HG02678 (cell line): ENCODE measurements around the gene SCAMP5.

Experiments
- ATAC-seq: cut with Tn5 transposase; IDR thresholded peaks from one replicate; pipeline ENCODE4 v1.9.1; 2021; ENCODE audit warnings: mild to moderate bottlenecking, moderate library complexity; ENCODE audit not compliant: unreplicated experiment

Gene SCAMP5

DNA sequence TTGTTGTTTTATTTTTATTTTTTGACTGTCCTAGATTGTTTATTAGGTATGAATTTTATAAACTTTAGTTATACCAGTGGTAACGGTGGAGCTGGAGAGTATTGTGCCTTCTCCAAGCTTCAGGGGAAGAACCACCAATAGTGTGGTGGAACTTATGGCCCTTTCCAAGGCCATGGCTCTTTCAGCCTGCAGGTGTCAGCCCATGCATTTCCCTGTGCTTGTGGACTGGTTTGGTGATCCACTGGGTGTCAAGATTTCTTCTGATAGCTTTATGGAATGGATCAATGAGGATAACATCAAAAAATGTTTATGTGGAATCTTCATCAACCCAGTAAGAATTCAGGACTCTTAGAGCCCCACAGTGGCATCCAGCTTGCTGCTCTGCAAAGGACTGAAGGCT lies 19.2 kb upstream of the SCAMP5 start:
- ATAC-seq, result no peak

DNA sequence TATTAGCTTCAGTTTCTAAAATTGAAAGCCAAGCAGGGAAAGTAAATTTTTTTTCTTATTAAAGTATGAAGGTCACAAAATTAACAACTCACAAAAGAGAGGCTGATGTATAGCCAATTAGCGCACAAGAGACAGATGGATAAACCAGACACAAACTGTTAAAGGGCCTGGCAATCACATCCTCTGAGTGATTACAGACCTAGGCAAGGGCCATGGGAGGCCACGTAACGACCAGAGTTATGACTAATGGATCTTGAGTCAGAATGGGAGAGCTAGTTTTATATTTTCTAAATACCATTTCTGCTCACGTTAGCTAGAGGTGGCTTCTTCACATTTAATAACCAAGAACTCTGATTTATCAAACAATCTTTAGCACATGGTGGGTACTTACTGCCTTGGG lies 17.8 kb upstream of the SCAMP5 start:
- no peak for ATAC-seq

DNA sequence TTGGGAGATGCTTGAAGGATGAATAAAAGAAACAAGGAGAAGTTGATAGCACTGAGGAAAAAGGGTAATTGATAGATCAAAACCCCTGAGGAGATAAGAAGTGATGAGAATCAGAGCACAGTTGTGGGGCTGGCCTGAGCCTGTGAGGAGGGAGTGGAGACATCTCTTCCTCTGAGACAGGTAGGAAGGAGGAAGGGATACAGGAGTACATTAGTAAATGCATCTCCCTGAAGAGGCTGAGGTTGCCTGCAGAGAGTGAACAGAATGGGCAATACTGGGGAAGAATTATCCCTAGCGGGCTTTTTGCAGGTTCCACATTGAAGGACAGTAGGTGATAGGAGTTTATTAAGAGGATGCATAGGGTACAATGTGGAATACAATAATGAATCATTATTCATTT lies 17.3 kb upstream of the SCAMP5 start:
- ATAC-seq, result no peak

DNA sequence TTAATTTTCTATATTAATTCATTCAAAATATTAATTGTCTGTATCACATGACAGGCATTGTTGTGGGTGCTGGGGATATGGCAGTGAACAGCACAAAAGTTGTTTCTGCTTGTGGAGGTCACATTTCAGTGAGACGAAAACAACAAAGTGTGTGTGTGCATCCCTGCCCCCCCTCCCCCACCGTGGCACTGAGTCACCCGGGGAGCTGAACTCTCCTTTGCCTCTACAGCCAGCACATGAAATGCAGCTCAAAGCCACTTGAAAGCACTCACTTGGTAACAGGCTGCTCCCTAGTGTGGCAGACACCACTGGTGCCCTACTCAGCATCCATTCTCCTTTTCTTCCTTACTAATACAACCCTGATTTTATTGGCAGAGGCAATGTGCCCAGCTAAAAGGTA lies 16.9 kb upstream of the SCAMP5 start:
- no peak for ATAC-seq

DNA sequence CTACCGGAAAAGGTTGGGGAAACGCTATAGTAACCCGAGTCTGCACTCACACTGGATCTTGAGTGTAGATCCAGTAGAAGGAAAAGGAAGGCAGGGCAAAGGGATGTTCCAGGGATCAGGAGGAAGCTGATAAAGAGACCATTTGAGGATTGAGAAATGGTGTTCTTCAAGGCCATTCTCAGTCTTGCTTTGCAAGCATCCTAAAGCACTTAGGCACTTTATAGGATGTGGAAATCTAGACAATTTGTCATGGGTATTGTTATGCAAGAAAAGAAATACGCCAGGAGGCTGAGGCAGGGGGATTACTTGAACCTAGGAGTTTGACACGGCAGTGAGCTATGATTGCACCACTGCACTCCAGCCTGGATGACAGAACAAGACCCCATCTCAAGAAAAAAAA lies 13.2 kb upstream of the SCAMP5 start:
- no peak for ATAC-seq

DNA sequence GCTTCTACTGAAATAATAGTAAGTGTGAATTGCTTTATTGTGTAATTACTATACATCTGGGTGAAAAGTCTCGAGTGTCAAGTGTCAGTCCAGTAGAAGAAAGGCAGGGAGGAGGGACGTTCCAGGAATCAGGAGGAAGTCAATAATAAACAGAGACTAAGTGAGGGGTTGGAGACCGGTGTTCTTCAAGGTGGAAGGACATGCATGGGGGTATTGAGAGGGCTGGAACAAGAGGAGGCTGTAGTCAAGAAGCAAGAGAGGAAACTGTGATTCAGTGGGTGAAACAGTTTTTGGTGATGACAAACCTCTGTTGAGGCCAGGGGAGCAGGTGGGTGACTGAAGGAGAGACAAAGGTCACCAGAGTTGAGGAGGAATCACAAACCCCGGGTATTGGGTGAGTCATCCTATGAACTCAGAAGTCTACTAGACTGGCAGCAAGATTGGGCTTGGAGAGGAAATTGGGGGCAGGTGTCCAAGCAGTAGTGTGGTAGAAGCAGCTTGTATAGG lies 11.6 kb upstream of the SCAMP5 start:
- ATAC-seq, result no peak

DNA sequence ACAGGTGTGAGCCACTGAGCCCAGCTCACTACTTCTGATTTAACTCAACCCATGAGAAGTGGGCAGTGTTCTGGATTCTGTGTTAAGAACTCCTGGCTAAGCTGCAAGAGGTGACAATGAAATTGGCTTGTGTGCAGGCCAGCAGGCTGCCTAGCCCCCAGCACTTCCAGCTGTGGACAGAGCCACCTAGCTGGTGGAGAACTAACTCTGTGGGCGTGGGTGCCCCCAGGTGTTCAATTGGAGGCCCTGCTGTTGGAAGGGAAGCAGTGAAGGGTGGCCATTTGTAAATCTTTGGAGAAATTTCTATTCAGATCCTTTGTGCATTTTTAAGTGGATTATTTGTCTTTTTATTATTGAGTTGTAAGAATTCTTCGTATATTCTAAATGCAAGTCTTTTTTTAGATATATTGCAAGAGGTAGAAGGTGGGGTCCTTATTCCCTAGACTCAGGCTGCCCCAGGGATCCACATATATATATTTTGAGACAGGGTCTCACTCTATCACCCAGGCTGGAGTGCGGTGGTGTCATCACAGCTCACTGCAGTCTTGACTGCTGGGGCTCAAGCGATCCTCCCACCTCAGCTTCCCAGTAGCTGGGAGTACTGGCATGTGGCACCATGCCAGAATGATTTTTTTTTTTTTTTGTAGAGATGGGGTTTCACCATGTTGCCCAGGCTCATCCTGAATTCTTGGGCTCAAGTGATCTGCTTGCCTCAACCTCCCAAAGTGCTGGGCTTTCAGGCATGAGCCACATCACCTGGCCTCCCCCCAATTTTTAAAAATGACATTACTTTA lies 7.2 kb upstream of the SCAMP5 start:
- ATAC-seq, result no peak

DNA sequence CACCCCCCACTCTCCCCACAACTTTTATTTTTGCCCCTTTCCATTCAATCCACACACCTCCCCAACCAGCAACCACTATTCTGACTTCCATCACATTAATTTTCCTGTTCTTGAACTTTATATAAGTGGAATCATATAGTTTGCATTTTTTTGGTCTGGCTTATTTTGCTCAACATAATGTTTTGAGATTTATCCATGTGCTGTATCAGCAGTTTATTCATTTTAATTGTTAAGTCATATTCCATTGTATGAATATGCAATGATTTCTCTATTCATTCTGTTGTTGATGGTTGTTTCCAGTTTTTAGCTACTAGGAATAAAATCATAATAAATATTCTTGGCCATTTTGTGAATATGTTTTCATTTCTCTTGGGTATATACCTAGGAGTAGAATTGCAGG lies 5.8 kb upstream of the SCAMP5 start:
- ATAC-seq, result no peak

DNA sequence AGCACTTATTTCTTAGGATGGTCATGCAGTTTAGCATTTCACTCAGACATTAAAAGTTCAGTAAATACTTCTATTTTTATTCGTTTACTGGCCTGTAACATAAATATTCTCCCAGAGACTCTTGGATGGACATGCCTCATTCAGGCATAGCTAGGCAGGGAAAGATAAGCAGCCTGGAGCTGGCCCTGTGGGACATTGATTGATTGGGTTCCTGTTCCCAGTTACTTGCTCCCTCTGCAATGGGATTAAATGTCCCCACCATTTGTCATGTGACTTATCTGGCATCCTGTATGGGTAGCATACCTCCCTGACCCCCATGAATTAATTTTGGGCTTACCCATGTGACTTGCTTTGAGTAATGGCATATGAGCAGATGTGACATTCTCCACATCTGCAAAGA lies 2.7 kb upstream of the SCAMP5 start:
- ATAC-seq, result no peak

DNA sequence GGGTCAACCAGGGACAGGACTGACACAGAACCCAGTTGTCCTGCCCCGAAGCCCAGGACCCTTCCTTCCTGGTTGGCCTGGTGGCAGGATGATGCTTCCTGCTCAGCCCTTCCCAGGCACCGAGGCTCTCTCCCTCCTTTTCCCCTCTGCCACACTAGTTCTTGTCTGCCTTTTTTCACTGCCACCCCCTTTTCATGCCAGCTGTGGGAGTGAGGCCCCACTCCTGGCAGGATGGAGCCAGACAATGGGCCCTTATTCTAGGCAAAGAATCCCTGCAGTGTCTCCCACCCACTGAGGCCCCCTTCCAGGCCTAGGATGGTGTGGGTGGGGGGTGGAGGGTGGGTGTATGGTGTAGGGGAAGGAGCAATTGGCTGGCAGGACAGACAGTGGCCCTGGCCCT lies 1.1 kb upstream of the SCAMP5 start:
- ATAC-seq, result no peak

DNA sequence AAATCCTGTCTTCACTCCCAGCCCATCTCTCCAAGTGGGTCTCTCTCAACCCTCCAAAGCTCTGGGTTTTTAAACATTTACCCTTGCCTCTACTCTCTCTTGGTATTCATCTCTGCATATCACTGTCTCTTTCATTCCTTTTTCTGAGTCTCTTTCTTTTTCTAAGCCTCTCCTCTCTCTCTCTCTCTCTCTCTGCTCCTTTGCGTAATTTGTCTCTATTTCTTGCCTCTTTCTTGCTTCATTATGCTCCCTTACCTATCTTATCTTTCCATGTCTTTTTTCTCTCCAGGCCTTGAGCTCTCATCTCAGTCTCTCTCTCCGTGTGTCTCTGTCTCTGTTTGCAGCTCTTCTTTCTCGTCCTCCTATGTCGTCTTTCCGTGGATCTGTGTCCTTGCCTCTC lies 678 bp upstream of the SCAMP5 start:
- ATAC-seq, result no peak

DNA sequence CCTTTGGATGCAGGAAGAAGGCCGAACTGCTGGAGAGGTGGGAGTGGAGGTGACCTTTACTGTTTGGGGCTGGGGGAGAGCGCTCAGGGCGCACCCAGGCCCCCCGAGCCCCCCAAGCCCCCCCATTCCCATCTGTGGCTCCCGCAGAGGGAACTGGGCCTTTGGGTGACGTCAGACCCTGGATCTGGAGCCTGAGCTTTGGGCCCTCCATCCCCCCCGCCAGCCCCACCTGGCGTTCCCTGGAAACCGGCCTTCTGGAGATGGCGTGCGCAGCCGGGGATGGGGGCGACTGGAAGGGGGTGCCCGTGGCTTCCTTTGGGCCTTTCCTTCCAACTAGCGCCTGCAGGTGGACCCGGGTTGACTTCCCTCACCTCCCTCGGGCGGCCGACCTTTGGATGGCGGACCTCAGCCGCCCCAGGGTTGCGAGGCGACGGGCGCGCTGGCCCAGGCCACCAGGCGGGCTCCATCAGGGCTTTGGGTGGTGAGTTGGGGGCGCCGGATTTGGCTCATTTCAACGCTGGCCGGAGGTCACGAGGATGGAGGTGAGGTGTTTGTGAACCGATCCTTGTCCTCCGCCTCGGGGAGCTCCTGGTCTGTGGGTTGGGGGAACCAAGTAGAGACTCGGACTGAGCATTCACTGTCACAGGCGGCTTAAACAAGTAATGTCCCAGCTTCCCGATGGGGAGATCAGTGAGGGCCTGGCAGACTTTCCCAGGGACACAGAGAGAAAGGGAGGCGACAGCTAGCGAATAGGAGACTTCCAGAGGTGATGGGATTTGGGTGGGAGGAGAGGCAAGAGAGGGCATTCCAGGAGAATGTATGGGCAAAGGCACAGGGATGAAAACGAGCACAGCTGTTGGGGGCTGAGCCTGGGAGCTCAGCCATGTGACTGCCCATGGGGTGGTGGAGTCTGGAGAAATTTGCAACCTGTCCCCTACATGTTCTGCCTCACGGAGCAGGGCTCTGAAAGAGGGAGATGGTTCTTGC lies 709 bp downstream of the SCAMP5 start:
- no peak for ATAC-seq

DNA sequence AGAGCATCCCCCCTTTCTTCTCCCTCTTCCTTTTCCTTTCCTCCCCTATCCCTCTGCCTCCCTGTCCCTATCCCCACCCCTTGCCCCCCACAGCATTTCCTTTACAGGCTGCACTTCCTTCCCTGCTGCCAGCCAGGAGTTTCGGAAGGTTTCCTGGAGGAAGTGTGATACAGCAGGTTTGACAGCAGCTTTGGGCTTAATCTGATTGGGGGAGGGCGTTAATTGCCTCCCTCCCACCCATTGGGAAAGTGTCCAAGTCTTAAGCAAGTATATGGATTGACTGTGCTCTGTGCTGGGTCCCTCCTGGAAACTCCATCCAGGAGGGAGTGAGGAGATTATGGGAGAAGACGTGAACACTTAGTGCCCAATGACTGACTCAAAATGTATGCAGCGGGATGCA lies 1.8 kb downstream of the SCAMP5 start:
- no peak for ATAC-seq

DNA sequence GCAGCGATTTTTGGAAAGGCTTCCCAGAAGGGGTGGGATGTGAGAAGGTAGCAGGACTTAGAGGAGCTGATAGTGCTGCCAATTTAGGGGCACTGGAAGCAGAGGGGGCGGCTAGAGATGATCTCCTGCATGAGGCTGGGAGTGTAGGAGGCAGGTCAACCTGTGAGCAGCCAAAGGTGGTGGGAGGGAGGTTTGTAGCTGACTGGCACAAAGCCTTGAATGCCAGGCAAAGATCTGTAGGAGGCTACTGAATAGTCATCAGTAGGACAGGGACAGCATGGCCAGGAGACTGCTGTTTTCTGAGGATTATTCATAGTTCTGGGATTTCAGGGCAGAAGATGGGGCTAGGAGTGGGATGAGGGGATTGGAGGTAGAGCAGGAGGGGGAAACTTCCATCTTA lies 2.2 kb downstream of the SCAMP5 start:
- no peak for ATAC-seq

DNA sequence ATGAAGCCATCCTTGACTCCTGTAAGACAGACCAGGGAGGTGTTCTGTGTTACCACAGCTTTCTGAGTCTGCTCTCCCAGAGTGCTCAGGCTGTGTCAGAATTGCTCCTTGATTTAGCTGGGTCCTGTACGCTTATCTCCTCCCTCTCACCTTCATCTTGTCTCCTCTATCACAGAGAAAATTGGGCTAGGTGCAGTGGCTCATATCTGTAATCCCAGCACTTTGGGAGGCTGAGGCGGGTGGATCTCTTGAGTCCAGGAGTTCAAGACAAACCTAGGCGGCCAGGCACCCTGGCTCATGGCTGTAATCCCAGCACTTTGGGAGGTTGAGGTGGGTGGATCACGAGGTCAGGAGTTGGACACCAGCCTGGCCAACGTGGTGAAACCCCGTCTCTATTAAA lies 5.9 kb downstream of the SCAMP5 start:
- no peak for ATAC-seq

DNA sequence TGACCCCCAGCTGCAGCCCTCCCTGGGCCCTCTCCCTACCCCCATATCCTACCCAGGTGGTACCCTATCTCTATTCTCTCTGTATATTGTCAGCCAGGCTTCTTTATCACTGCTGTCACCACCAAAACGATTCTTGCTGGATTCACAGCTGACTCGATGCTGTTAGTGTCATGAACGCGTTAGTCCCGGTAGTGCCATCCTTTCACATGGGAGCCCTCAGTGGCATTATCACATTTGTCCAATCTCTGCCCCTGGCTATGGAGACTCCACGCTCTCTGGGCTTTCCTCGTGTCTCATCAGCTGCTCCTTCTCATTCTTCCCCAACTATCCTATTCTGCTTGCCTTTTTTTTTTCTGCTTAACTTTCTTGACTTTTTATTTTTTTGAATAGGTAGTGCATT lies 7.0 kb downstream of the SCAMP5 start:
- no peak for ATAC-seq

DNA sequence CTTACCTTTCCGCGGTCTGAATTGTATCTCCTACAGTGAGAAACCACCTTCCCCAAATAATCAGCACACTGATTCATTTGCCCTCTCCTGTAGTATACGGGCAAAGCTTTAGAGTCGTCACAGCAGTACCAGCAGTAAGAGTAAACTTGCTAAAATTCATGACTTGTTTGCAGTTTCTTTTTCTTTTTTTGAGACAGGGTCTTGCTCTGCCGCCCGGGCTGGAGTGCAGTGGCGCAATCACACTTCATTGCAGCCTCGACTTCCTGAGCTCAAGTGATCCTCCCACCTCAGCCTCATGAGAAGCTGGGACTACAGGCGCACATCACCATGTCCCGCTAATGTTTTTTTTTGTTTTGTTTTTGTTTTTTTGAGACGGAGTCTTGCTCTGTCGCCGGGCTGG lies 11.9 kb downstream of the SCAMP5 start:
- ATAC-seq, result no peak

DNA sequence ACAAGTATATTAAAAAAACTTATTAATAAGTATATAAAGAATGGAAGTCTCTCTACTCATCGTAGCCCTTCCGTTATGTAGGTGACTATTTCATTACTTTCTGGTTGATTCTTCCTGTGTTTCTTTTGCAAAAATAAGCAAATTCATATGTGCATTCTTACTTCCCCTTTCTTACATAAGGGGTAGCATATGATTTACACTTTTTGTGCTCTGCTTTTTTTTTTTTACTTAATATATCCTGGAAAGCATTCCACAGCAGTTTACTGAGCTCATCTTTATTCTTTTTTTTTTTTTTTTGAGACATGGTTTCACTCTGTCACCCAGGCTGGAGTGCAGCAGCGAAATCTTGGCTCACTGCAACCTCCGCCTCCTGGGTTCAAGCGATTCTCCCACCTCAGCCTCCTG lies 12.9 kb downstream of the SCAMP5 start:
- no peak for ATAC-seq

DNA sequence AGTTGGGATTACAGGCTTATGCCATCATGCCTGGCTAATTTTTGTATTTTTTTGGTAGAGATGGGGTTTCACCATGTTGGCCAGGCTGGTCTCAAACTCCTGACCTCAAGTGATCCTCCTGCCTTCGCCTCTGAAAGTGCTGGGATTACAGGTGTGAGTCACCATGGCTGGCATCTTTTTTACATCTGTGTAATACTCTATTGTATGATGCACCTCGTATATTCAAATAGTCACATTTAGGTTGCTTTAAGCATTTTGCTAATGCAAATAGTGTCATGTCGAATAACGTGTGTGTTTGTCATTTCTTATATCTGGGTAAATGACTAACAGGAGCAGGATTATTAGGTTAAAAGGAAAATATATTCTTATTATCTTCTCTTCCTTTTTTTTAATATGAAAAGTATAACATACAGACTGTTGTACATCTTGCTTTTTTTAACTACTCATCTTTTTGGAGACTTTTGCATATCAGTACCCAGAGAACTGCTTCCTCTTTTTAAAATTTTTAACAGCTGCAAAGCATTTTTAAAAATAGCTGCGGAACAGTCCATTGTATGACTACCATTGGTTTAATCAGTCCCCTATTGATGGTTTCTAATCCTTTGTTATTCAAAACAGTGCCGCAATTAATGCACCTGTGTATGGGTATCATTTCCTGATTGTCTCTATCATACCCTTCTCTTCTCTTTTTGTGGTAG lies 13.4 kb downstream of the SCAMP5 start:
- ATAC-seq, result peak; percentile 90

DNA sequence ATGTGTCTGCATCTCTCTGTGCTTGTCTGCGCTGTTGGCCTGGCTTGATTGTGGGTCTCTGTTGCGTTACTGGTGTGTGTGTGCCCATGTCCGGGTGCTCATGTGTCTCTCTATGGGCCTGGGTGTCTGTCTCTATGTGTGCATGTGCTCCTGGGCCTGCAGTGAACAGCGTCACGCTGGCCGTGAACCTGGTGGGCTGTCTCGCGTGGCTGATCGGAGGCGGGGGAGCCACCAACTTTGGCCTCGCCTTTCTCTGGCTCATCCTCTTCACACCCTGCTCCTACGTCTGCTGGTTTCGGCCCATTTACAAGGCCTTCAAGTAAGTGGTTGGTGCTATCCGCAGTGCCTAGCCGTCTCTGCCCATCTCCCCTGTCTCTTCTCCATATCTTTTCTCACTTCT lies 21.1 kb downstream of the SCAMP5 start:
- ATAC-seq, result no peak

DNA sequence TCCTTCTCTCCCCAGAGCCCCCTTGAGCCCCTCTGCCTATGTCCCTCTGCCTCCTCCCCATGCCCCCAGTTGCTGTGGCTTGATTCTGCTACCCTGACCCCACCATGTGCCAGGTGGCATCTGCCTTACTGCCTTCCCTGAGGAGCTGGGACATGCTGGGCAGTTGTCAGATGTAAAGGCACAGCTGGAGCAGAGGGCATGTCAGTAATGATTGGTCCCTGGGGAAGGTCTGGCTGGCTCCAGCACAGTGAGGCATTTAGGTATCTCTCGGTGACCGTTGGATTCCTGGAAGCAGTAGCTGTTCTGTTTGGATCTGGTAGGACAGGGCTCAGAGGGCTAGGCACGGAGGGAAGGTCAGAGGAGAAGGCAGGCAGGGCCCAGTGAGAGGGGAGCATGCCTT lies 24.6 kb downstream of the SCAMP5 start:
- ATAC-seq, result no peak
